ENCODE data around the gene KDR. TPM values are rescaled to one million over a fixed set of nuclear protein-coding genes. Genes with fewer than 3 reads are reported as not detected.

KDR gene
- total and polyA plus RNA-seq, 5 donors from 2014 or later, result not detected

DNA sequence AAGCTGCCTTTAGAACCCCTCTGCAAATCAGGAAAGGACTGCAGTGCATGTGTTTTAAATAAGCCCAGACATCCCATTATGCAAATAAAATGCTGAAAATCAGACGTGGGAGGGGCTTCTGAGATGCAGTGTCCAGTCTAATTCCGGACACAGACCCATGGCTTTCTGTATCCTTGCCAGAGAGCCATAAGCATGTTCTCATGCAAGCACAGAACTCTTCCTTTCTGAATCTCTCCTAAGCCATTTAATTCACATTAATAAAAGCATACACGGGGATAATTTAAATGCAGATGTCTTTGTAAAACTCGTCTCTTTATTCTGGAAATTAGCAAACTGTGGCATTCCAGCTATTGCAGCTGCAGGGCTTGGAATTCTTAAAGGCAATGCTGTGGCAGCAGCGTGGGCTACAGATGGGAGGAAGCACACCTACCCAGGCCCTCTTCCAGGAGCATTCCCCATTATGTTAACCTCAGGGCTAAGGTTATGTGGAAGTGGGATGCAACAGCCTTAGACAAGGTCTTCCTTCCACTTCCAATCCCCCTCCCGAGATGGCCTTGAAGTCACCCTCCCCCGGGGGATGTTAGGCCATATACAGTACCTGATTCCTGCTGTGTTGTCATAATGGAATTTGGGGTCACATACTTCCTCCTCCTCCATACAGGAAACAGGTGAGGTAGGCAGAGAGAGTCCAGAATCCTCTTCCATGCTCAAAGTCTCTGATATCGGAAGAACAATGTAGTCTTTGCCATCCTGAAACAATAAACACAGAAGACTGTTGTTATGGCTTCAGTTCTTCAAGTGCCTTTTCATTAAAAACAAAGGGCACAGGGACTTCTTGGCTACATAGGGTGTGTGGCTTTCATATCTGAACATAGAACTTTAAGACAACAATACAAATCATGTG, 38.1 kb downstream of the KDR start:
- Mint-ChIP-seq H3K4me3 (no peak overlapping the region), H3K9me3 (peaks cover 0 to 2% (median 0%) of the 10 kb centered on the region in 7 donors), H3K27me3 (no peaks in the 10 kb centered on the region), H3K27ac (no peak overlapping the region), H3K4me1 (no peaks in the 10 kb centered on the region), H3K36me3 (no peaks in the 10 kb centered on the region)
- H3K9me3 ChIP-seq (ENCODE audit: control insufficient read depth in 2 of 2, low read length in 2 of 2), result no peaks in the 10 kb centered on the region
- ATAC-seq (ENCODE audit: low read depth in 2 of 2), result no peak
- DNase-seq, result no peak
- H3K27me3 ChIP-seq (ENCODE audit: control insufficient read depth, insufficient read depth, low read length), result no peaks in the 10 kb centered on the region
- no peak overlapping the region for H3K4me3 ChIP-seq (ENCODE audit: low read depth, low read length)
- no peaks in the 10 kb centered on the region for H3K4me1 ChIP-seq (ENCODE audit: control insufficient read depth, insufficient read depth, low read length, poor library complexity, severe bottlenecking)
- no peaks in the 10 kb centered on the region for H3K36me3 ChIP-seq (ENCODE audit: control insufficient read depth, insufficient read depth, low read length)
- no peak overlapping the region for H3K27ac ChIP-seq (ENCODE audit: insufficient read depth, low read length, poor library complexity, severe bottlenecking)

GRCh38 chr4:55086578-55086977, 38.8 kb downstream of the KDR start:
- H3K36me3 Mint-ChIP-seq, result no peaks in the 10 kb centered on the region
- no peaks in the 10 kb centered on the region for H3K27me3 Mint-ChIP-seq
- no peak overlapping the region for H3K27ac ChIP-seq (ENCODE audit: insufficient read depth, low read length, poor library complexity, severe bottlenecking)
- H3K27me3 ChIP-seq (ENCODE audit: control insufficient read depth, insufficient read depth, low read length), result no peaks in the 10 kb centered on the region
- H3K4me3 Mint-ChIP-seq, result no peak overlapping the region
- no peaks in the 10 kb centered on the region for H3K4me1 ChIP-seq (ENCODE audit: control insufficient read depth, insufficient read depth, low read length, poor library complexity, severe bottlenecking)
- H3K9me3 ChIP-seq (ENCODE audit: control insufficient read depth in 2 of 2, low read length in 2 of 2), result no peaks in the 10 kb centered on the region
- no peaks in the 10 kb centered on the region for H3K36me3 ChIP-seq (ENCODE audit: control insufficient read depth, insufficient read depth, low read length)
- peaks cover 0 to 2% (median 0%) of the 10 kb centered on the region in 7 donors for H3K9me3 Mint-ChIP-seq
- no peak overlapping the region for H3K27ac Mint-ChIP-seq
- ATAC-seq (ENCODE audit: low read depth in 2 of 2) (no peak), DNase-seq (no peak)
- H3K4me3 ChIP-seq (ENCODE audit: low read depth, low read length), result no peak overlapping the region
- no peaks in the 10 kb centered on the region for H3K4me1 Mint-ChIP-seq

DNA sequence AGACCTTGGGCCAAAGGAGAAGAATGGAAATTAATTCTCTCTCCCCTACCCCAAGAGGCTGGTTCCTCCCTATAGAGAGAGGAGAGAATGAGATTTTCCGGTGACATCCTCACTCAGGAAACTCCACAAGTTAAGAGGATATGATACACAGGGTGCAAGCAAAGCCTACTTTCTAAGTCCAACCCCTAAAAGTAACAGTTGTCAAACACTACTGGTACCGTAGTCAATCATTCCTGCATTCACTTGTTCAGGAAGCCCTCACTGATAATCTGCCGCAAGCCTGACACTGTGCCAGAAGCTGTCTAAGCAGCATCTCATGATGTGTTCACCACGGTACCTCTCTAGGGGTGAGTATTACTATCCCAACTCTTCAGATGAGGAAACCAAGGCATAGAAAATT, 41.7 kb downstream of the KDR start:
- no peaks in the 10 kb centered on the region for H3K27me3 ChIP-seq (ENCODE audit: control insufficient read depth, insufficient read depth, low read length)
- Mint-ChIP-seq H3K27ac (no peak overlapping the region), H3K9me3 (peaks cover 0 to 2% (median 0%) of the 10 kb centered on the region in 7 donors), H3K36me3 (no peaks in the 10 kb centered on the region), H3K4me1 (no peaks in the 10 kb centered on the region), H3K4me3 (no peak overlapping the region), H3K27me3 (no peaks in the 10 kb centered on the region)
- H3K4me3 ChIP-seq (ENCODE audit: low read depth, low read length), result no peak overlapping the region
- no peaks in the 10 kb centered on the region for H3K36me3 ChIP-seq (ENCODE audit: control insufficient read depth, insufficient read depth, low read length)
- H3K9me3 ChIP-seq (ENCODE audit: control insufficient read depth in 2 of 2, low read length in 2 of 2), result no peaks in the 10 kb centered on the region
- H3K4me1 ChIP-seq (ENCODE audit: control insufficient read depth, insufficient read depth, low read length, poor library complexity, severe bottlenecking), result no peaks in the 10 kb centered on the region
- DNase-seq (no peak), ATAC-seq (ENCODE audit: low read depth in 2 of 2) (no peak)
- no peak overlapping the region for H3K27ac ChIP-seq (ENCODE audit: insufficient read depth, low read length, poor library complexity, severe bottlenecking)

GRCh38 chr4:55082756-55083155, 42.6 kb downstream of the KDR start:
- Mint-ChIP-seq H3K36me3 (no peaks in the 10 kb centered on the region), H3K27ac (no peak overlapping the region), H3K4me3 (no peak overlapping the region), H3K27me3 (no peaks in the 10 kb centered on the region), H3K4me1 (no peaks in the 10 kb centered on the region), H3K9me3 (peaks cover 0 to 2% (median 0%) of the 10 kb centered on the region in 7 donors)
- Histone ChIP-seq H3K27ac (ENCODE audit: insufficient read depth, low read length, poor library complexity, severe bottlenecking) (no peak overlapping the region), H3K9me3 (ENCODE audit: control insufficient read depth in 2 of 2, low read length in 2 of 2) (no peaks in the 10 kb centered on the region), H3K36me3 (ENCODE audit: control insufficient read depth, insufficient read depth, low read length) (no peaks in the 10 kb centered on the region), H3K4me3 (ENCODE audit: low read depth, low read length) (no peak overlapping the region), H3K4me1 (ENCODE audit: control insufficient read depth, insufficient read depth, low read length, poor library complexity, severe bottlenecking) (no peaks in the 10 kb centered on the region), H3K27me3 (ENCODE audit: control insufficient read depth, insufficient read depth, low read length) (no peaks in the 10 kb centered on the region)
- DNase-seq (no peak), ATAC-seq (ENCODE audit: low read depth in 2 of 2) (no peak)

DNA sequence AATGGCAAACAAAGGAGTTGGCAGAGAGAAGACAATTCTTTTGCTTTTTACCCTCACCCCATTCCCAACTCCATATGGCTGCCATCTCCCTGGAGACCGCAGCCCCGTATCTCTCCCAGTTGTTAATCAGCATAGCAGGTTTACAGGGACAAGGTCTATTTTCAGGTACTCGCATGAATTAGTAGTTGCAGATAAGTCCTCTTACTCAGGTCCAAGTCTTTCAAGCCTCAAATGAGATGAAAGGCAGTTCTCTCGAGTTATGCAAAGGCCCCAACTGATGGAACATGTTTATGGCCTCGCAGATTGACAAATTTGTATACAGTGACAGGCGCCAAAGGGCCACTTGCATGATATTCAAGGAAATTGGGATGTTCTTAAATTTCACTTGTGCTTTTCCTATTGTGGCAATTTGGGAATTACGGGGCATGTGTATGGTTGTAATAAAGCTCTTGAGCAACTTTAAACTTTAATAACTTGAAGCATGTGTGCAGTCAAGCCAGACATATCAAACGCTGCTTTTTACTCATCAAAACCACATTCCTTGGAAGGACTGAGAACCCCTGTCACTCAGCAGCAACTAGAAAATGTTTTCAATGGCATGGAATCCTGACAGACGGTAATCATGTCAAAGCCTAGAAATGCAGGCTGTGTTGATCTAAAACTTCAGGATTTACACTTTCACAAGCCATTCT, 45.1 kb downstream of the KDR start:
- H3K4me3 Mint-ChIP-seq, result no peak overlapping the region
- Histone ChIP-seq H3K4me1 (ENCODE audit: control insufficient read depth, insufficient read depth, low read length, poor library complexity, severe bottlenecking) (no peaks in the 10 kb centered on the region), H3K27ac (ENCODE audit: insufficient read depth, low read length, poor library complexity, severe bottlenecking) (no peak overlapping the region), H3K9me3 (ENCODE audit: control insufficient read depth in 2 of 2, low read length in 2 of 2) (no peaks in the 10 kb centered on the region), H3K36me3 (ENCODE audit: control insufficient read depth, insufficient read depth, low read length) (no peaks in the 10 kb centered on the region), H3K4me3 (ENCODE audit: low read depth, low read length) (no peak overlapping the region), H3K27me3 (ENCODE audit: control insufficient read depth, insufficient read depth, low read length) (no peaks in the 10 kb centered on the region)
- ATAC-seq (ENCODE audit: low read depth in 2 of 2) (no peak), DNase-seq (no peak)
- no peaks in the 10 kb centered on the region for H3K4me1 Mint-ChIP-seq
- H3K36me3 Mint-ChIP-seq, result no peaks in the 10 kb centered on the region
- H3K9me3 Mint-ChIP-seq, result peaks cover 0 to 2% (median 0%) of the 10 kb centered on the region in 7 donors
- no peaks in the 10 kb centered on the region for H3K27me3 Mint-ChIP-seq
- no peak overlapping the region for H3K27ac Mint-ChIP-seq

DNA sequence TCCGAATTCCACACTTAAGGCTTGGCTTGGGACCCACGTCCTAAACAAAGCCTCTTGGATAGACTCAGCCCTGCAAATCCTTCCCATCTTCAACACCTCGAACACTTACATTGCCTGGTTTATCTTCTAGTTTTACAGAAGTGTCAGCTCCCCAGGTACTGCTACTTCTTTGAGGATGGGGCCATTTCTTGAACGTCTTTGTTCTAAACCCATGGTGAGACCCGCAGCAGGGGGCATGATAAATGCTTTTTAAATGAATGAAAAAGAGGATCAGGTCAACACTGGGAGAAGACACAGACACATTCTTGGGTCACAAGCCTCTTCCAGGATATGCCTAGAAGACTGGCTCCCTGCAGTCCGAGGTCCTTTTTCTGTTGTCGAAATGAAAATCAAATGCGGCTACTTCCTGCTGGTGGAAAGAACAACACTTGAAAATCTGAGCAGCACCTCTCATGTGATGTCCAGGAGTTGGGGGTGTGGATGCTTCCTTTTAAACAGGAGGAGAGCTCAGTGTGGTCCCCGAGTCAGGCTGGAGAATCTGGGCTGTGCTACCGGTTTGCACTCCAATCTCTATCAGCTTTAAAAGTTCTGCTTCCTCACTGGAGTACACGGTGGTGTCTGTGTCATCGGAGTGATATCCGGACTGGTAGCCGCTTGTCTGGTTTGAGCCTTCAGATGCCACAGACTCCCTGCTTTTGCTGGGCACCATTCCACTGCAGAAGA, 45.8 kb downstream of the KDR start:
- Mint-ChIP-seq H3K27me3 (no peaks in the 10 kb centered on the region), H3K4me1 (no peaks in the 10 kb centered on the region), H3K36me3 (no peaks in the 10 kb centered on the region), H3K9me3 (peaks cover 0 to 2% (median 0%) of the 10 kb centered on the region in 7 donors), H3K4me3 (no peak overlapping the region), H3K27ac (no peak overlapping the region)
- no peak overlapping the region for H3K27ac ChIP-seq (ENCODE audit: insufficient read depth, low read length, poor library complexity, severe bottlenecking)
- H3K9me3 ChIP-seq (ENCODE audit: control insufficient read depth in 2 of 2, low read length in 2 of 2), result no peaks in the 10 kb centered on the region
- H3K4me1 ChIP-seq (ENCODE audit: control insufficient read depth, insufficient read depth, low read length, poor library complexity, severe bottlenecking), result no peaks in the 10 kb centered on the region
- DNase-seq (no peak), ATAC-seq (ENCODE audit: low read depth in 2 of 2) (no peak)
- H3K36me3 ChIP-seq (ENCODE audit: control insufficient read depth, insufficient read depth, low read length), result no peaks in the 10 kb centered on the region
- no peaks in the 10 kb centered on the region for H3K27me3 ChIP-seq (ENCODE audit: control insufficient read depth, insufficient read depth, low read length)
- no peak overlapping the region for H3K4me3 ChIP-seq (ENCODE audit: low read depth, low read length)

DNA sequence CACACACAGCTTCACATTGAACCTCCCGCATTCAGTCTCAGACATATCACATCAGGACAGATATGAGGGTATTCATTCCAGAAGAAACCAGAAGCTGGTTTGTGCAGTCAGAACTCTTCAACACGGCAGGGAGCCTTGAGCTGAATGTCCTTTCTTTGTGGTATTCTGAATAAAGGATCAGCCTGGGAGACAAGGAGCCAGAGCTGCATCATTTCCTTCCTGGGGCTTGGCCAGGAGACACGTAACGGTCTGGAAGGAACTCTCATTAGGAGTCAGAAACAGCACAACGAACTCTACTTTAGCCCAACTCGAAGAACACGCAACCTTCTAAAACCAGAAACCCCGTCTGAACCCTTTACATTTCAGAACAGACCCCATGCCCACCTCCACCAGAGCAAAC, 46.4 kb downstream of the KDR start:
- Histone ChIP-seq H3K4me1 (ENCODE audit: control insufficient read depth, insufficient read depth, low read length, poor library complexity, severe bottlenecking) (no peaks in the 10 kb centered on the region), H3K27me3 (ENCODE audit: control insufficient read depth, insufficient read depth, low read length) (no peaks in the 10 kb centered on the region), H3K27ac (ENCODE audit: insufficient read depth, low read length, poor library complexity, severe bottlenecking) (no peak overlapping the region), H3K4me3 (ENCODE audit: low read depth, low read length) (no peak overlapping the region), H3K9me3 (ENCODE audit: control insufficient read depth in 2 of 2, low read length in 2 of 2) (no peaks in the 10 kb centered on the region), H3K36me3 (ENCODE audit: control insufficient read depth, insufficient read depth, low read length) (no peaks in the 10 kb centered on the region)
- H3K36me3 Mint-ChIP-seq, result no peaks in the 10 kb centered on the region
- H3K9me3 Mint-ChIP-seq, result peaks cover 0 to 2% (median 0%) of the 10 kb centered on the region in 7 donors
- H3K27ac Mint-ChIP-seq, result no peak overlapping the region
- H3K4me1 Mint-ChIP-seq, result no peaks in the 10 kb centered on the region
- no peak overlapping the region for H3K4me3 Mint-ChIP-seq
- DNase-seq (no peak), ATAC-seq (ENCODE audit: low read depth in 2 of 2) (no peak)
- H3K27me3 Mint-ChIP-seq, result no peaks in the 10 kb centered on the region
